H1 (cell line): ENCODE results near the gene RAB29. TPM values are rescaled to one million over a fixed set of nuclear protein-coding genes. Genes with fewer than 3 reads are reported as not detected.

Experiments
- GTF2F1 ChIP-seq: IDR thresholded peaks from 2 replicates; pipeline ENCODE4 v1.6.1; 2012; ENCODE audit warnings: low read depth, low read length, improper control_type of control experiment, borderline replicate concordance
- JUN ChIP-seq: IDR thresholded peaks from 2 replicates; pipeline ENCODE4 v1.6.1; 2011; ENCODE audit warnings: low read depth, mild to moderate bottlenecking, improper control_type of control experiment, low read length
- NANOG ChIP-seq: IDR thresholded peaks from 2 replicates; pipeline ENCODE4 v1.6.1; 2011; ENCODE audit warnings: low read length, low read depth, mild to moderate bottlenecking, inconsistent platforms; ENCODE audit not compliant: insufficient read depth, poor library complexity, severe bottlenecking
- RAD21 ChIP-seq, 2 experiments: IDR thresholded peaks in 1 of 2; conservative IDR thresholded peaks in 1 of 2; 2 replicates each; pipeline ENCODE4 v1.6.1; 2011; ENCODE audit warnings: low read depth in 2 of 2, low read length in 2 of 2, improper control_type of control experiment in 1 of 2, inconsistent platforms in 1 of 2, mild to moderate bottlenecking in 1 of 2, moderate library complexity in 1 of 2
- RXRA ChIP-seq: IDR thresholded peaks from 2 replicates; pipeline ENCODE4 v1.6.1; 2011; ENCODE audit warnings: low read depth, mild to moderate bottlenecking, low read length, moderate library complexity; ENCODE audit not compliant: insufficient read depth
- SIRT6 ChIP-seq: IDR thresholded peaks from one replicate; pipeline ENCODE4 v1.7.1; 2012; ENCODE audit warnings: low read length, inconsistent platforms
- ZNF274 ChIP-seq: IDR thresholded peaks from 2 replicates; pipeline ENCODE4 v1.7.0; 2012; ENCODE audit warnings: low read length, borderline replicate concordance; ENCODE audit errors: extremely low read depth
- polyA plus RNA-seq, 7 experiments: library from polyadenylated mRNA; depleted of rRNA in 3 of 7; stranded (reverse) in 5 of 7; unstranded in 2 of 7; fragments of >200 nt in 5 of 7; fragments of 200-250 nt in 2 of 7; gene quantifications; 1 replicate in 5 of 7; 2 replicates in 1 of 7; 4 replicates in 1 of 7; pipeline versions ENCODE4 v1.2.1 to v1.2.3, GENCODE V29; 2011 to 2013; ENCODE audit warnings: missing spikeins in 2 of 7, mixed read lengths in 2 of 7
- total RNA-seq: library from RNA; stranded (reverse); fragmentation: NEBNext Ultra II Directional; extraction: Animal tissue kit (Norgen Biotek cat#: 25700); gene quantifications from 2 replicates; pipeline ENCODE4 v1.2.1, GENCODE V29; 2021
- TF ChIP-seq, protein P1 (sequence below): fragments of 300-600 bp; sonication (generic); IDR thresholded peaks from 2 replicates; pipeline ENCODE4 v1.7.1; 2012; ENCODE audit warnings: low read length, moderate library complexity, mild to moderate bottlenecking, inconsistent platforms; ENCODE audit not compliant: insufficient replicate concordance
- TF ChIP-seq, protein P2 (sequence below): IDR thresholded peaks from 2 replicates; pipeline ENCODE4 v1.6.1; 2011; ENCODE audit warnings: low read length, improper control_type of control experiment

Gene RAB29
- total and polyA plus RNA-seq, 2 of the 8 experiments (the other 6 are each of a cell fraction or from before 2014, with no cell fraction given) = 10.1 to 17.3 TPM

DNA sequence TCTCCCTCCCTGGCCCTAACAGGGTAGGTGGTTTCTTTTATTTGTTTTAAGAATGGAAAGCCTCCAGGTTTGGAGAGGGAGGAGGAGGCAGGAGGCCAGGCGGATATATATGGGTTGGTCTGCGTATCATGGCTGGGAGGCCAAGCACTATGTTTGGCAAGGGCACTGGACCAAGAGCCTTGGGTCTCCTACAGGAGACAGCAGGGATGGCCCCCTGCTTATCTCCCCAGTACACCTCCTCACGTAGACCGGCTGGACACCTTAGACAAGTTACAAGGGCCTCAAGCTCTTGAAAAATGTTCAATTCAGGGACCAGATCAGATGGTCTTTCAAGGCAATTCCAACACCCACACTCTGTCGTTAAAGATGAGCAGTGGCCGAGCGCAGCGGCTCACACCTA lies 26.8 kb upstream of the RAB29 start (continued):
- TF ChIP-seq, protein P1, sequence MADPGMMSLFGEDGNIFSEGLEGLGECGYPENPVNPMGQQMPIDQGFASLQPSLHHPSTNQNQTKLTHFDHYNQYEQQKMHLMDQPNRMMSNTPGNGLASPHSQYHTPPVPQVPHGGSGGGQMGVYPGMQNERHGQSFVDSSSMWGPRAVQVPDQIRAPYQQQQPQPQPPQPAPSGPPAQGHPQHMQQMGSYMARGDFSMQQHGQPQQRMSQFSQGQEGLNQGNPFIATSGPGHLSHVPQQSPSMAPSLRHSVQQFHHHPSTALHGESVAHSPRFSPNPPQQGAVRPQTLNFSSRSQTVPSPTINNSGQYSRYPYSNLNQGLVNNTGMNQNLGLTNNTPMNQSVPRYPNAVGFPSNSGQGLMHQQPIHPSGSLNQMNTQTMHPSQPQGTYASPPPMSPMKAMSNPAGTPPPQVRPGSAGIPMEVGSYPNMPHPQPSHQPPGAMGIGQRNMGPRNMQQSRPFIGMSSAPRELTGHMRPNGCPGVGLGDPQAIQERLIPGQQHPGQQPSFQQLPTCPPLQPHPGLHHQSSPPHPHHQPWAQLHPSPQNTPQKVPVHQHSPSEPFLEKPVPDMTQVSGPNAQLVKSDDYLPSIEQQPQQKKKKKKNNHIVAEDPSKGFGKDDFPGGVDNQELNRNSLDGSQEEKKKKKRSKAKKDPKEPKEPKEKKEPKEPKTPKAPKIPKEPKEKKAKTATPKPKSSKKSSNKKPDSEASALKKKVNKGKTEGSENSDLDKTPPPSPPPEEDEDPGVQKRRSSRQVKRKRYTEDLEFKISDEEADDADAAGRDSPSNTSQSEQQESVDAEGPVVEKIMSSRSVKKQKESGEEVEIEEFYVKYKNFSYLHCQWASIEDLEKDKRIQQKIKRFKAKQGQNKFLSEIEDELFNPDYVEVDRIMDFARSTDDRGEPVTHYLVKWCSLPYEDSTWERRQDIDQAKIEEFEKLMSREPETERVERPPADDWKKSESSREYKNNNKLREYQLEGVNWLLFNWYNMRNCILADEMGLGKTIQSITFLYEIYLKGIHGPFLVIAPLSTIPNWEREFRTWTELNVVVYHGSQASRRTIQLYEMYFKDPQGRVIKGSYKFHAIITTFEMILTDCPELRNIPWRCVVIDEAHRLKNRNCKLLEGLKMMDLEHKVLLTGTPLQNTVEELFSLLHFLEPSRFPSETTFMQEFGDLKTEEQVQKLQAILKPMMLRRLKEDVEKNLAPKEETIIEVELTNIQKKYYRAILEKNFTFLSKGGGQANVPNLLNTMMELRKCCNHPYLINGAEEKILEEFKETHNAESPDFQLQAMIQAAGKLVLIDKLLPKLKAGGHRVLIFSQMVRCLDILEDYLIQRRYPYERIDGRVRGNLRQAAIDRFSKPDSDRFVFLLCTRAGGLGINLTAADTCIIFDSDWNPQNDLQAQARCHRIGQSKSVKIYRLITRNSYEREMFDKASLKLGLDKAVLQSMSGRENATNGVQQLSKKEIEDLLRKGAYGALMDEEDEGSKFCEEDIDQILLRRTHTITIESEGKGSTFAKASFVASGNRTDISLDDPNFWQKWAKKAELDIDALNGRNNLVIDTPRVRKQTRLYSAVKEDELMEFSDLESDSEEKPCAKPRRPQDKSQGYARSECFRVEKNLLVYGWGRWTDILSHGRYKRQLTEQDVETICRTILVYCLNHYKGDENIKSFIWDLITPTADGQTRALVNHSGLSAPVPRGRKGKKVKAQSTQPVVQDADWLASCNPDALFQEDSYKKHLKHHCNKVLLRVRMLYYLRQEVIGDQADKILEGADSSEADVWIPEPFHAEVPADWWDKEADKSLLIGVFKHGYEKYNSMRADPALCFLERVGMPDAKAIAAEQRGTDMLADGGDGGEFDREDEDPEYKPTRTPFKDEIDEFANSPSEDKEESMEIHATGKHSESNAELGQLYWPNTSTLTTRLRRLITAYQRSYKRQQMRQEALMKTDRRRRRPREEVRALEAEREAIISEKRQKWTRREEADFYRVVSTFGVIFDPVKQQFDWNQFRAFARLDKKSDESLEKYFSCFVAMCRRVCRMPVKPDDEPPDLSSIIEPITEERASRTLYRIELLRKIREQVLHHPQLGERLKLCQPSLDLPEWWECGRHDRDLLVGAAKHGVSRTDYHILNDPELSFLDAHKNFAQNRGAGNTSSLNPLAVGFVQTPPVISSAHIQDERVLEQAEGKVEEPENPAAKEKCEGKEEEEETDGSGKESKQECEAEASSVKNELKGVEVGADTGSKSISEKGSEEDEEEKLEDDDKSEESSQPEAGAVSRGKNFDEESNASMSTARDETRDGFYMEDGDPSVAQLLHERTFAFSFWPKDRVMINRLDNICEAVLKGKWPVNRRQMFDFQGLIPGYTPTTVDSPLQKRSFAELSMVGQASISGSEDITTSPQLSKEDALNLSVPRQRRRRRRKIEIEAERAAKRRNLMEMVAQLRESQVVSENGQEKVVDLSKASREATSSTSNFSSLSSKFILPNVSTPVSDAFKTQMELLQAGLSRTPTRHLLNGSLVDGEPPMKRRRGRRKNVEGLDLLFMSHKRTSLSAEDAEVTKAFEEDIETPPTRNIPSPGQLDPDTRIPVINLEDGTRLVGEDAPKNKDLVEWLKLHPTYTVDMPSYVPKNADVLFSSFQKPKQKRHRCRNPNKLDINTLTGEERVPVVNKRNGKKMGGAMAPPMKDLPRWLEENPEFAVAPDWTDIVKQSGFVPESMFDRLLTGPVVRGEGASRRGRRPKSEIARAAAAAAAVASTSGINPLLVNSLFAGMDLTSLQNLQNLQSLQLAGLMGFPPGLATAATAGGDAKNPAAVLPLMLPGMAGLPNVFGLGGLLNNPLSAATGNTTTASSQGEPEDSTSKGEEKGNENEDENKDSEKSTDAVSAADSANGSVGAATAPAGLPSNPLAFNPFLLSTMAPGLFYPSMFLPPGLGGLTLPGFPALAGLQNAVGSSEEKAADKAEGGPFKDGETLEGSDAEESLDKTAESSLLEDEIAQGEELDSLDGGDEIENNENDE = no peak
- TF ChIP-seq RXRA (no peak), GTF2F1 (no peak), RAD21 (IDR thresholded peaks at IDR 0.05 in 1 of 2, conservative IDR thresholded peaks at IDR 0.05 in 1 of 2; ENCODE audit: low read depth in 2 of 2, low read length in 2 of 2) (no peak), ZNF274 (no peak), NANOG (no peak), JUN (no peak), SIRT6 (no peak)
- TF ChIP-seq, protein P2, sequence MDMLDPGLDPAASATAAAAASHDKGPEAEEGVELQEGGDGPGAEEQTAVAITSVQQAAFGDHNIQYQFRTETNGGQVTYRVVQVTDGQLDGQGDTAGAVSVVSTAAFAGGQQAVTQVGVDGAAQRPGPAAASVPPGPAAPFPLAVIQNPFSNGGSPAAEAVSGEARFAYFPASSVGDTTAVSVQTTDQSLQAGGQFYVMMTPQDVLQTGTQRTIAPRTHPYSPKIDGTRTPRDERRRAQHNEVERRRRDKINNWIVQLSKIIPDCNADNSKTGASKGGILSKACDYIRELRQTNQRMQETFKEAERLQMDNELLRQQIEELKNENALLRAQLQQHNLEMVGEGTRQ = no peak
